ENCODE data around the gene DIS3L.

DNA sequence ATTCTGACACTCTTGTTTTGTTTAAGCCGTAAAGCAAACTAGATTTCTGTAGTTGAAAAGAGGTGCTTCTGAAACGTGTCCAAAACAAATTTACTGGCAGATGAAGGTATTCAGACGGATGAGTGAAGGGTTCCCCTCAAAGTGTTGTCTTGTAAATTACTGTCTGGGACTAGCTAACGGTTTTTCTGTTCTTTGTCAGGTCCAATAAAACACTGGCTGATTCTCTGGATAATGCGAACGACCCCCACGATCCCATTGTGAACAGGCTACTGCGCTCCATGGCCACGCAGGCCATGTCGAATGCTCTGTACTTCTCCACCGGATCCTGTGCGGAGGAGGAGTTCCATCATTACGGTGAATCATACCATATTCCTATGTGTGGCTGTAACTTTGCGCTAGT, 35.4 kb downstream of the DIS3L start:
- TF ChIP-seq, protein P1, sequence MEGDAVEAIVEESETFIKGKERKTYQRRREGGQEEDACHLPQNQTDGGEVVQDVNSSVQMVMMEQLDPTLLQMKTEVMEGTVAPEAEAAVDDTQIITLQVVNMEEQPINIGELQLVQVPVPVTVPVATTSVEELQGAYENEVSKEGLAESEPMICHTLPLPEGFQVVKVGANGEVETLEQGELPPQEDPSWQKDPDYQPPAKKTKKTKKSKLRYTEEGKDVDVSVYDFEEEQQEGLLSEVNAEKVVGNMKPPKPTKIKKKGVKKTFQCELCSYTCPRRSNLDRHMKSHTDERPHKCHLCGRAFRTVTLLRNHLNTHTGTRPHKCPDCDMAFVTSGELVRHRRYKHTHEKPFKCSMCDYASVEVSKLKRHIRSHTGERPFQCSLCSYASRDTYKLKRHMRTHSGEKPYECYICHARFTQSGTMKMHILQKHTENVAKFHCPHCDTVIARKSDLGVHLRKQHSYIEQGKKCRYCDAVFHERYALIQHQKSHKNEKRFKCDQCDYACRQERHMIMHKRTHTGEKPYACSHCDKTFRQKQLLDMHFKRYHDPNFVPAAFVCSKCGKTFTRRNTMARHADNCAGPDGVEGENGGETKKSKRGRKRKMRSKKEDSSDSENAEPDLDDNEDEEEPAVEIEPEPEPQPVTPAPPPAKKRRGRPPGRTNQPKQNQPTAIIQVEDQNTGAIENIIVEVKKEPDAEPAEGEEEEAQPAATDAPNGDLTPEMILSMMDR (IDR thresholded peaks at IDR 0.05): no peak
- no peak for TF ChIP-seq POLR2A (IDR thresholded peaks at IDR 0.05)

Measured in right lobe of liver (tissue), 4 donors.